Smooth muscle cell (in vitro differentiated cells): Measurements from ENCODE around the gene SLC9A9. TPM values are rescaled to one million over a fixed set of nuclear protein-coding genes. Genes with fewer than 3 reads are reported as not detected.

Experiments used
- DNase-seq: peaks from one replicate; lab custom pipeline; 2025; ENCODE audit not compliant: unreplicated experiment; lab: John Stamatoyannopoulos, UW
- H2AFZ ChIP-seq: fragments of 200-600 bp; sonication (generic); 2 replicates; pipeline ENCODE4 v1.6.0; 2016; ENCODE audit warnings: antibody characterized with exemption, low read depth, mild to moderate bottlenecking
- H3F3A ChIP-seq: fragments of 200-600 bp; sonication (generic); 2 replicates; pipeline ENCODE4 v1.6.0; 2017; ENCODE audit warnings: antibody characterized with exemption, low read depth
- H3K27ac ChIP-seq: fragments of 200-600 bp; sonication (generic); 2 replicates; pipeline ENCODE4 v1.5.1; 2016; ENCODE audit warnings: low read depth, mild to moderate bottlenecking
- H3K27me3 ChIP-seq: fragments of 200-600 bp; sonication (generic); 2 replicates; pipeline ENCODE4 v1.6.1; 2016; ENCODE audit warnings: low read depth, mild to moderate bottlenecking
- H3K36me3 ChIP-seq: fragments of 200-600 bp; sonication (generic); 2 replicates; pipeline ENCODE4 v1.5.1; 2016; ENCODE audit warnings: low read depth
- H3K4me1 ChIP-seq: fragments of 200-600 bp; sonication (generic); 2 replicates; pipeline ENCODE4 v1.5.1; 2016; ENCODE audit warnings: low read depth
- H3K4me2 ChIP-seq: fragments of 200-600 bp; sonication (generic); 2 replicates; pipeline ENCODE4 v1.6.0; 2016; ENCODE audit warnings: mild to moderate bottlenecking
- H3K4me3 ChIP-seq: fragments of 200-600 bp; sonication (generic); 2 replicates; pipeline ENCODE4 v1.5.1; 2016; ENCODE audit warnings: mild to moderate bottlenecking
- H3K79me2 ChIP-seq: fragments of 200-600 bp; sonication (generic); 2 replicates; pipeline ENCODE4 v1.6.0; 2016; ENCODE audit warnings: low read depth, mild to moderate bottlenecking
- H3K9ac ChIP-seq: fragments of 200-600 bp; sonication (generic); 2 replicates; pipeline ENCODE4 v1.6.0; 2016; ENCODE audit warnings: low read depth
- H3K9me3 ChIP-seq: fragments of 200-600 bp; sonication (generic); replicated peaks from 2 replicates; pipeline ENCODE4 v1.5.1; 2016; ENCODE audit warnings: low read depth
- H4K20me1 ChIP-seq: fragments of 200-600 bp; sonication (generic); 2 replicates; pipeline ENCODE4 v1.6.0; 2016; ENCODE audit warnings: low read depth
- CTCF ChIP-seq: fragments of 200-600 bp; sonication (generic); IDR thresholded peaks from 2 replicates; pipeline ENCODE4 v1.5.1; 2017; ENCODE audit warnings: borderline replicate concordance, mild to moderate bottlenecking, antibody characterized with exemption; ENCODE audit not compliant: insufficient read depth, poor library complexity, severe bottlenecking
- WGBS: methylation state at CpG from one replicate; pipeline ENCODE4 v1.1.7; 2016; ENCODE audit warnings: low lambda C conversion rate; 5-methylcytosine and 5-hydroxymethylcytosine counted together
- polyA plus RNA-seq: library from polyadenylated mRNA; unstranded; fragments of >200 nt; fragmentation: Nextera tagmentation; extraction: Ambion mirVana; gene quantifications from 2 replicates; pipeline ENCODE4 v1.2.1, GENCODE V29; 2016
- total RNA-seq: library from RNA; depleted of rRNA; stranded (reverse); fragments of >200 nt; gene quantifications from 2 replicates; pipeline ENCODE4 v1.2.3, GENCODE V29; 2014

The SLC9A9 gene
- total and polyA plus RNA-seq, 2 experiments from 2014 or later = 4.0 to 8.9 TPM

GRCh38 chr3:143574933-143575332 is 273.3 kb downstream of the SLC9A9 start:
- Histone ChIP-seq H3K4me2 (no peak overlapping the region), H3K9me3 (no peaks in the 10 kb centered on the region), H2AFZ (no peak overlapping the region), H3K36me3 (no peaks in the 10 kb centered on the region), H3K79me2 (no peaks in the 10 kb centered on the region), H3K27me3 (no peaks in the 10 kb centered on the region), H3K4me1 (no peaks in the 10 kb centered on the region), H3K9ac (no peak overlapping the region), H3F3A (no peaks in the 10 kb centered on the region), H4K20me1 (no peaks in the 10 kb centered on the region), H3K27ac (no peak overlapping the region), H3K4me3 (no peak overlapping the region)
- TF ChIP-seq CTCF = no peak
- WGBS = 100% methylated on average over 1 of the region's 1 CpG
- DNase-seq = no peak

GRCh38 chr3:143573610-143574303 is 274.5 kb downstream of the SLC9A9 start:
- H3K4me2 ChIP-seq = no peak overlapping the region
- H3K27ac ChIP-seq = no peak overlapping the region
- WGBS = 92% methylated on average over 8 of the region's 8 CpGs

GRCh38 chr3:143571548-143571947 is 276.7 kb downstream of the SLC9A9 start:
- no peak for DNase-seq
- no peaks in the 10 kb centered on the region for H4K20me1 ChIP-seq
- WGBS = 96% methylated on average over 1 of the region's 1 CpG

More at GRCh38 chr3:143573610-143574303, 274.5 kb downstream of the SLC9A9 start:
- no peaks in the 10 kb centered on the region for H3K79me2 ChIP-seq
- no peak overlapping the region for H3K9ac ChIP-seq
- no peaks in the 10 kb centered on the region for H3K36me3 ChIP-seq
- no peak overlapping the region for H2AFZ ChIP-seq
- no peaks in the 10 kb centered on the region for H3K4me1 ChIP-seq
- no peaks in the 10 kb centered on the region for H4K20me1 ChIP-seq
- H3K4me3 ChIP-seq = no peak overlapping the region
- DNase-seq = no peak
- TF ChIP-seq CTCF = no peak
- no peaks in the 10 kb centered on the region for H3K27me3 ChIP-seq
- no peaks in the 10 kb centered on the region for H3F3A ChIP-seq
- H3K9me3 ChIP-seq = no peaks in the 10 kb centered on the region

More at GRCh38 chr3:143571548-143571947, 276.7 kb downstream of the SLC9A9 start:
- Histone ChIP-seq H3K4me2 (no peak overlapping the region), H3K27ac (no peak overlapping the region), H3K4me3 (no peak overlapping the region), H3K4me1 (no peaks in the 10 kb centered on the region), H3K27me3 (no peaks in the 10 kb centered on the region), H3K79me2 (no peaks in the 10 kb centered on the region), H3F3A (no peaks in the 10 kb centered on the region), H3K9me3 (no peaks in the 10 kb centered on the region), H2AFZ (no peak overlapping the region), H3K9ac (no peak overlapping the region), H3K36me3 (no peaks in the 10 kb centered on the region)
- no peak for TF ChIP-seq CTCF
